WERI-Rb-1 (cell line): Measurements from ENCODE around the gene TFIP11.

Source experiments
- DNase-seq: peaks from one replicate; pipeline ENCODE4 v3.0.0-alpha.2; 2020
- H3K27ac ChIP-seq: fragments of 250-450 bp; sonication (Bioruptor Pico); 2 replicates; pipeline ENCODE4 v1.5.1; 2020; ENCODE audit warnings: mild to moderate bottlenecking, moderate library complexity
- H3K27me3 ChIP-seq: fragments of 250-450 bp; sonication (Bioruptor Pico); 2 replicates; pipeline ENCODE4 v1.5.1; 2021; ENCODE audit warnings: mild to moderate bottlenecking, low read depth, moderate library complexity; ENCODE audit not compliant: insufficient read depth, severe bottlenecking
- H3K36me3 ChIP-seq: fragments of 250-450 bp; sonication (Bioruptor Pico); 2 replicates; pipeline ENCODE4 v1.5.1; 2020; ENCODE audit warnings: mild to moderate bottlenecking, moderate library complexity
- H3K4me3 ChIP-seq: 2 replicates; pipeline ENCODE4 v1.5.1; 2011; ENCODE audit warnings: low read depth, mild to moderate bottlenecking, control low read depth, low read length
- H3K9me3 ChIP-seq: fragments of 250-450 bp; sonication (Bioruptor Pico); 2 replicates; pipeline ENCODE4 v1.5.1; 2021; ENCODE audit warnings: mild to moderate bottlenecking, moderate library complexity; ENCODE audit not compliant: severe bottlenecking
- TF ChIP-seq, protein P1 (sequence below): IDR thresholded peaks from 2 replicates; pipeline ENCODE4 v1.5.1; 2011; ENCODE audit warnings: low read depth, mild to moderate bottlenecking, control low read depth, inconsistent platforms, low read length

Gene TFIP11

DNA sequence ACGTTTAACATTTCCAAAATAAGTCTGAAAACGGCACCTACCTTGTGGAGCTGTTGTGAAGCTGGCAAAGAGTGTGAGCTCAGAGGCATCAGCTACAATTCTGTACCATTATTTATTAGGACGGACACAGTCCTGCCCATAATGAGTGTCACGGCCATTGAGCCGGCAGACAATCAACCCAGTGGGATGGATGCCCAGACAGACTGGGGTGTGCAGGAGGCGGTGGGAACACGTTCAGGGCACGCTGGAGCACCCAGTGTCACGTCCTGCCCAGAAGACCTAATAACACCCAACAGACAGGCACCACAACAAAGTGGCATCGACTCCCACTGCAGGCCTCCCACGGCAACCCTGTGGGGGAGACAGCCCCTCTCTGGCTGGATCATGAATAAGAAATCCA, 43.2 kb upstream of the TFIP11 start:
- H3K9me3 ChIP-seq, result no peaks in the 10 kb centered on the region
- TF ChIP-seq, protein P1, sequence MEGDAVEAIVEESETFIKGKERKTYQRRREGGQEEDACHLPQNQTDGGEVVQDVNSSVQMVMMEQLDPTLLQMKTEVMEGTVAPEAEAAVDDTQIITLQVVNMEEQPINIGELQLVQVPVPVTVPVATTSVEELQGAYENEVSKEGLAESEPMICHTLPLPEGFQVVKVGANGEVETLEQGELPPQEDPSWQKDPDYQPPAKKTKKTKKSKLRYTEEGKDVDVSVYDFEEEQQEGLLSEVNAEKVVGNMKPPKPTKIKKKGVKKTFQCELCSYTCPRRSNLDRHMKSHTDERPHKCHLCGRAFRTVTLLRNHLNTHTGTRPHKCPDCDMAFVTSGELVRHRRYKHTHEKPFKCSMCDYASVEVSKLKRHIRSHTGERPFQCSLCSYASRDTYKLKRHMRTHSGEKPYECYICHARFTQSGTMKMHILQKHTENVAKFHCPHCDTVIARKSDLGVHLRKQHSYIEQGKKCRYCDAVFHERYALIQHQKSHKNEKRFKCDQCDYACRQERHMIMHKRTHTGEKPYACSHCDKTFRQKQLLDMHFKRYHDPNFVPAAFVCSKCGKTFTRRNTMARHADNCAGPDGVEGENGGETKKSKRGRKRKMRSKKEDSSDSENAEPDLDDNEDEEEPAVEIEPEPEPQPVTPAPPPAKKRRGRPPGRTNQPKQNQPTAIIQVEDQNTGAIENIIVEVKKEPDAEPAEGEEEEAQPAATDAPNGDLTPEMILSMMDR, result no peak
- no peak overlapping the region for H3K4me3 ChIP-seq
- no peak overlapping the region for H3K27ac ChIP-seq
- no peak for DNase-seq
- H3K27me3 ChIP-seq, result no peaks in the 10 kb centered on the region
- H3K36me3 ChIP-seq, result no peaks in the 10 kb centered on the region

- H3K27me3 ChIP-seq, result no peaks in the 10 kb centered on the region
- no peaks in the 10 kb centered on the region for H3K36me3 ChIP-seq
- DNase-seq, result no peak
- TF ChIP-seq, protein P1, result no peak
- no peak overlapping the region for H3K4me3 ChIP-seq
- no peak overlapping the region for H3K27ac ChIP-seq
- H3K9me3 ChIP-seq, result no peaks in the 10 kb centered on the region
Observed at GRCh38 chr22:26554956-26555355, 42.7 kb upstream of the TFIP11 start.

DNA sequence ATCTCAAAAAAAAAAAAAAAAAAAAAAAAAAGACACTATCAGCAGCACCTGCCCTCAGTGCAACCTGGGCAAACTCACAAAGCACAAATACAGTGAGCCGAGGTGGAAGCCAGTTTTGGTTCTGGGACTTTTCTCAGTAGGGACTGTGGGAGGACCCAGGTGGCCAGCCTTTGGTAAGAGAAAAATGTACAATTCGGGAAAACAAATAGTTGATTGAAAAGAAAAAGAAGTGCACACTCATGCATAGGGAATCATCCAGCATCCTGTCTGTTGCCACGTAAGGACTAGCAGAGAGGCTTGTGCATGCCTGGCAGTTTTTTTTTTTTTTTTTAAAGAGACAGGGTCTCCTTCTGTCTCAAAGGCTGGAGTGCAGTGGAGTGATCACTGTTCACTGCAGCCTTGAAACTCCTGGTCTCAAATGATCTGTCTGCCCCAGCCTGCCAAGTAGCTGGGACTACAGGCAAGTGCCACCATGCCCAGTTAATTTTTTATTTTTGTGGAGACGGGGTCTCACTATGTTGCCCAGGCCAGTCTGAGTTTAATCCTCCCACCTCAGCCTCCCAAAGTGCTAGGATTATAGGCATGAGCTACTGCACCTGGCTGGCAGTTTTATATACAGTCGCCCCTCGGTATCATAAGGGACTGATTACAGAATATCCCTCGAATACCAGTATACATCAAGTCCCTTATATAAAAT, 40.9 kb upstream of the TFIP11 start:
- Histone ChIP-seq H3K27ac (no peak overlapping the region), H3K4me3 (no peak overlapping the region), H3K36me3 (no peaks in the 10 kb centered on the region)

DNA sequence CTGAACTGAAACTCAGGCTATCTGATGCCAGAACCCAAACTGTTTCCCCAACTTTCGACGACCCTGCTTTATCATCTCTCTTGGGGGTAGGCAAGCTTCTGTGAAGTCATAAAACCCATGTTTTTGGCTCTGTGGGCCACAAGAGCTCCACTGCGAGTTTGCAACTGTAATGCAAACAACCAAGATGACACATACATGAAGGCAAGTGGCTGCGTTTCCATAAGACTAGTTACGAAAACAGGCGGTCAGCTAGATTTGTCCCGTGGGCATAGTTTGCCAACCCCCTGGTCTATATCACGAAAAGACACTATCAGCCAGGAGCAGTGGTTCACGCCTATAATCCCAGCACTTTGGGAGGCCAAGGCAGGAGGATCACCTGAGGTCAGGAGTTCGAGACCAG, 40.2 kb upstream of the TFIP11 start:
- H3K9me3 ChIP-seq, result no peaks in the 10 kb centered on the region
- no peak overlapping the region for H3K4me3 ChIP-seq
- TF ChIP-seq, protein P1, result no peak
- DNase-seq, result no peak
- H3K36me3 ChIP-seq, result no peaks in the 10 kb centered on the region
- no peaks in the 10 kb centered on the region for H3K27me3 ChIP-seq
- H3K27ac ChIP-seq, result no peak overlapping the region

More for the DNA sequence above, 40.9 kb upstream of the TFIP11 start:
- TF ChIP-seq, protein P1, result no peak
- Histone ChIP-seq H3K9me3 (no peaks in the 10 kb centered on the region), H3K27me3 (no peaks in the 10 kb centered on the region)
- no peak for DNase-seq

- TF ChIP-seq, protein P1, result no peak
- H3K9me3 ChIP-seq, result no peaks in the 10 kb centered on the region
- no peaks in the 10 kb centered on the region for H3K27me3 ChIP-seq
- H3K36me3 ChIP-seq, result no peaks in the 10 kb centered on the region
- no peak overlapping the region for H3K4me3 ChIP-seq
- no peak for DNase-seq
- no peak overlapping the region for H3K27ac ChIP-seq
Observed at GRCh38 chr22:26551568-26551967, 39.3 kb upstream of the TFIP11 start.

- no peak overlapping the region for H3K4me3 ChIP-seq
- no peaks in the 10 kb centered on the region for H3K9me3 ChIP-seq
- H3K36me3 ChIP-seq, result no peaks in the 10 kb centered on the region
- H3K27me3 ChIP-seq, result no peaks in the 10 kb centered on the region
- TF ChIP-seq, protein P1, result no peak
- DNase-seq, result no peak
- no peak overlapping the region for H3K27ac ChIP-seq
Observed at GRCh38 chr22:26550498-26551033, 38.3 kb upstream of the TFIP11 start.
